HG02943 (cell line): ENCODE results near the gene RARB.
A peak's percentile ranks its signal among the peaks of the same experiment; 100 is the strongest.

ENCODE experiments used
- ATAC-seq: cut with Tn5 transposase; IDR thresholded peaks from one replicate; pipeline ENCODE4 v1.9.1; 2021; ENCODE audit warnings: mild to moderate bottlenecking, low read depth, moderate library complexity; ENCODE audit not compliant: unreplicated experiment

The RARB gene

DNA sequence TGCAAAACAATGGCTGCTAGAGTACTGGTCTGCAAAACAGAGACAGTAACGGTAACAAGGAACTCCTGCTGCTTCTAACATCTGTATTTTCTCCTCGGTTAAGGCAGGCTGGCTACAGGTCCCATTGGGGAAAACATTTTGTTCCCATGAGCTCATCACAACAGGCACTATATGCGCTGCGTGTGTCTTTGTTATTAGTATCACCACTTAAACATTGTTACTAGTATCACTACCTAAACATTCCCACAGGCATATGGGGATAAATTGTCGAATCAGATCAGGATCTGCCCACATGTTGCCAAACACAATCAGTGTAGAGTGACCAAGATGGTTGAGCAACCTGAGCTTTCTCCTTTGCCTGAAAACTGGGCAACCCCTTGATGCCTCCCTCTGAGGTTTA is 159.5 kb downstream of the RARB start:
- ATAC-seq, result no peak

- no peak for ATAC-seq
These were observed 159.9 kb downstream of the RARB start for GRCh38 chr3:25587975-25588374.

- ATAC-seq, result no peak
These were observed 160.5 kb downstream of the RARB start for GRCh38 chr3:25588441-25589103.

- no peak for ATAC-seq
These were observed 161.2 kb downstream of the RARB start for GRCh38 chr3:25589104-25589782.

GRCh38 chr3:25589783-25590258 is 161.8 kb downstream of the RARB start:
- ATAC-seq, result no peak

- no peak for ATAC-seq
These were observed 164.5 kb downstream of the RARB start for GRCh38 chr3:25592510-25592968.

DNA sequence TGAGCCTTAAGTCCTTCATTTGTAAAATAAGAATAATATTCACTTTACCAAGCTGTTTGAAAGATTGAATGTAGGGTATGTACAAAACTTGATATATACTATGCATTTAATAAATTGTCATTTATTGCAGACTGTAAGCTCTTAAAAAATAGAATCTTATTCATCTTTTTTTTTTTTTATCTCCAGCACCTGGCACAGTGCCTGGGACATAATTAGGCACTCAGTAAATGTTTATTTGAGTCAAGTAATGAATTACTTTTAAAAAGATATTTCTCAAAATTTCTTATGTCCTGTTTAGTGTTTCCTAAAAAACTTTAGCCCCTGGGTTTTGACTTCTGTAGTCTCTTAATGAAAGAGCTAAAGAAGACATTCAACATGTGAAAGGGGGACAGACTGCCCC is 164.9 kb downstream of the RARB start:
- no peak for ATAC-seq

DNA sequence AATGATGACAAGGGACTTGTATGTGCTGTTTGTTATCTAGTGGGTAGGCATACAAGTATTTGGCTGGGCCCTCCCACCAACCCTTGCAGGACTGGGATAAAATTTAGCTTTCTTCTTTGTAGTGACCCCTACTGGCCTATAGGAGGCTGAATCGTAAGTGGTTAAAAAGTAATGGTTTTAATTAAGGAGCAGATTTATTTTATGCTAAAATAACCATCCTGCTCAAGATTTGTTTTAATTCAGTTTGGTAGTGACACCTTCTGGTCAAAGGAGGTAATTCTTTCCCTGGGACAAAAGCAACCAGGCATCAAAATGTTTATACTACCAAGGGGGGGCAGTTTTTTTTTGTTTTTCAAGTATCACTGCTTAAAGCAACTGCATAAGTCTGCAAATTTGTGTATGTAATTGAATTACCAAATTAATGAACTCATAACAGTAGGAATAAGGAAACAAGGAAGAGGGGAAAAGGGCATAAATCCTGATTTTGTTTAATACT is 166.0 kb downstream of the RARB start:
- peak; percentile 59 for ATAC-seq

GRCh38 chr3:25597535-25598101 is 169.6 kb downstream of the RARB start:
- no peak for ATAC-seq

GRCh38 chr3:25603703-25604102 is 175.6 kb downstream of the RARB start:
- no peak for ATAC-seq

DNA sequence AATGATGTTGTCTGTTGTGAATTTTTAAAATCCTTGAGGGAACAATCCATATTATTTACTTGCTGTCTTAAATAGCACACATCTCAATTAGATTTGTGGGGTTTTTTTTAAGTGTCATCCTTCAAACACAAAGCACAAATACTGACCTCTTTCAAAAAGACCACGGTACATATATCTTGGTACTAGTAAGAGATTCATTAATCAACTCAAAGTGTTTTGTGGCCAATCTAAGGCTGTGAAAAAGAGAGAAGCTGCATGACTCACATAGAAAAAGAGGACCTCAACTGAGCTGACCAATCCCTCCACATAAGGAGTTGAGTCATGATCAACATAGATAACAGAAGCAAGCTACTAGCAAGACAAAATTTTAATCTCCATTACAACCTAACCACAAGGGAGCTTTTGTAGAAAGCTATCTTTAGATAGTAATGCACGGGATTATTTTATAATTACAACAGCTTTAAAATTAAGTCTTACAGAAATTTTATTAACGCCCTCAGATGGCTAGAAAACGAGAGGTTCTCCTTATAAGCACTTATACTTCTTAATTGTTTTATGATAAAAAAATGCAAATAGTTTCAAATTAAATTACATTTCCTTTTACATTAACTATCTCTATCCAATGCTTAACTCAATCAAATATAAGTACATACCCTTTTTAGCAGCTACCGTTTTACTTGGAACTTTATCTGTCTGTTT is 176.2 kb downstream of the RARB start:
- ATAC-seq, result no peak

DNA sequence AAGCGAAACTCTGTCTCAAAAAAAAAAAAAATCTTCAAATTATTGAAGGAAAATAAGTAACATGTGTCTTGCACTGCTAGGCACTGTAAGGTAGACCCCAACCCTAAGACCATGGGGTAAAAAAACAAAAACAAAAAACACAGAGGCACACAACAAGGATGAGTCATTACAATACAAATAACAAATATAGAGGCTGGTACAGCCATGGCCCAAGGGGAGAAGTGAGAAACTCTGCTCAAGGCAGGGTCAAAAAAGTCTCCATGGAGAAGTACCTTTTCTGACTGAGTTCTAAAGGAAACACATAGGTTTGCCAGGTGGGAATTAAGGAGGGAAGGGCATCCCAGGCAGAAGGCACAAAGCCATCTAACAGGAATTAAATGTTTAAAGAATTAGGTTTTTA is 182.1 kb downstream of the RARB start:
- ATAC-seq, result no peak

- ATAC-seq, result no peak
These were observed 182.7 kb downstream of the RARB start for GRCh38 chr3:25610779-25611178.

DNA sequence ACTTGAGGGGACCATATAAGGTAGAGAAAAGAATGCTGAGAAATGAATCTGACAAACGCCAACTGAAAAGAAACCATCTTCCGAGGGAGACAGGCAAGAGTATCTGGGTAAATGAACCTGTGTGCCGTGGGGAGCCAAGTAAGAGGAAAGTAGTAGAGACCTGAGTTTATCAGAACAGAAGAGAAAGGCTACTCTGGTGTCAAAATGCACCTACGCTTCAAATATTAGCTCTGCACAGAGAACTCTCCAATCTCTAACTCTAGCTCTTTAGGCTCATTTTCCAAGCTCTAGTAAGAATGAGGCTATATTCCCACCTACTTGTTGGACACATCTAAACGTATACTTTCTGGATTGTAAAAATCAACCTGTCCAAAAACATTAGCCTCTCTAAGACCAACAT is 183.1 kb downstream of the RARB start:
- ATAC-seq, result no peak

DNA sequence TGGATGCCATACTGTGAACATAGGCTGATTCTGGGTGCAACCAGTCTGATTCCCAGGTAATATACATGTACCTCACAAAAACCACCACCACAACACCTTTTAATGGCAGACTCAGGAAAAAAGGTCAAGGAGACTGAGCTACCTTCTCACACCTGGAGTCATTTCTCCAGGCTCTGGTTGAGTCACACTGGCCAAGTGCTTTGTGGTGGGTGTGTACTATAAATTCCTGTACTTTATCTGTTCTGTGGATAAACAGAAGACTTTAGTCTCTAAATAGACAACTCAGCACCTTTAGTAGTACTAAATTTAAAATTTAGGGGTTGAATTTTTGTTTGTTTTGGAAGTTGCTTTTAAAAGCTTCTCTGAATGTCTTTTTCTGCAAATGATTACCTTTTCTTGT is 190.0 kb downstream of the RARB start:
- ATAC-seq, result no peak

DNA sequence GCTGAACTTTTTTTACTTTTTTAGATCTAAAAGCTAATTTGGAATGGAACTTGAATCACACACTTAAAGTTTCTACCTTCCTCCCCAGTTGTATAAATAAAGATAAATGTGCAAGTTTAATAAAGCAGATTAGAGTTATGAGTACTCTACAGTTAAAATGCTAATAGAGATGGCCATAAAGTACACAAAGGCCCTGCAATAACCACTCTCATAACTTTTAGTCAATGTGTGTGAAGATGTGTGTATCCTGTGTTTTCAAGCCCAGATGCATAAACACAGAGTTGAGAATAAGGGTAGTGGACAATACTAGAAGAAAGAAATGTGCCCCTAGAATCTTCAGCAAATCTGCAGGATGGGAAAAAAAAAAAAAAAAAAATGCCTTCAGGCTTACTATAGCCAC is 191.3 kb downstream of the RARB start:
- ATAC-seq, result no peak

GRCh38 chr3:25620493-25620892 is 192.4 kb downstream of the RARB start:
- no peak for ATAC-seq

DNA sequence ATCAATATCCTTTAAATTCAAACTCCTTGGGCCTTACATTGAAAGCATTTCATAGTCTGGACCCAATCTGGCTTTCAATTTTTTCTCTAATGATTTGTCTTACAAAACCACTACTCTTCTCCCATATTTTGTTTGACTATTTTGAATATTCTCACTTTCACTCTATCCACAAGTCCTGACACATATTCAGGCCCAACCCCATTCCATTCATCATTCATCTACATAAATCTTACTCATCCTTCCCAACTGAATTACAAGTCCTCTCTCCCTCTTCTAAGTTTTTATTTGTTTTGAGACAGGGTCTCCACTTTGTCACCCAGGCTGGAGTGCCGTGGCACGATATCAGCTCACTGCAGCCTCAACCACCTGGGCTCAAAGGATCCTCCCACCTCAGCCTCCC is 193.0 kb downstream of the RARB start:
- no peak for ATAC-seq

DNA sequence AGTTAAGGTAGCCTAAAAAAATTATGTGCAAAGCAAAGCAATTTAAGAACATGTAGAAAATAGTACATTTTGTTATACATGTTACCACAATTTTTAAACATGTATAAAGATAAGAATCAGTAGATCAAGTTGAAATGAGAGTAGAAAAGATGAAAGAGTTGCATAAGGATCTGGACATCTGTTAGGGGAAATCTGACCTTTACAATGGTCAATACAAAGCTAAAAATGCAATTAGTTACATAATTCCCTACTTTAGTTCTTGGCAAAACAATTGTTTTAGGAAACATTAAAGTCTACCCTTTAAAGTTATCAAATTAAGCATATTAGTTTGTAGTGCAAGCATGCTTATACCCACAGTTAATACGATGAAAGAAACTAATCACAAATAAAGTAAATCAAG is 203.9 kb downstream of the RARB start:
- ATAC-seq, result no peak

GRCh38 chr3:25633919-25634318 is 205.9 kb downstream of the RARB start:
- no peak for ATAC-seq

DNA sequence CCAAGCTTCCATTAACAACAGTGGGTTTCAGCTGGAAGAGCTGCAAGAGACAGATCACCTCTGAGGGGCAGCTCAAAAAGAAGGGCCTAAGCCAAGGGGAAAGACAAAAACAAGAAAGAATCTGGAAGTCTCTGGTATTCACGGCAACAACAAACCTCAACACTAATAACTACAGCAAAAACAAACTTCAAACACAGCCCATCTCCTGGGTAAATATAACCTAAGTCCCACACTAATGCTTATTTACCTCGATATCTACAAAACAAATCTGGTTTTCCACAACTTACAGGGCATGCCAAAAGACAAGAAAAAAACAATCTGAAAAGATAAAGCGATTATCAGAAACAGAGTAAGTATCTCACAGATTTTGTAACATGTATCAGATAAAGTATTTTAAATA is 207.0 kb downstream of the RARB start:
- no peak for ATAC-seq
